ENCODE results near the gene BBS9. TPM values are rescaled to one million over a fixed set of nuclear protein-coding genes. Genes with fewer than 3 reads are reported as not detected.

The BBS9 gene
- total RNA-seq, 1 experiment from 2014 or later, result 4.7 TPM

DNA sequence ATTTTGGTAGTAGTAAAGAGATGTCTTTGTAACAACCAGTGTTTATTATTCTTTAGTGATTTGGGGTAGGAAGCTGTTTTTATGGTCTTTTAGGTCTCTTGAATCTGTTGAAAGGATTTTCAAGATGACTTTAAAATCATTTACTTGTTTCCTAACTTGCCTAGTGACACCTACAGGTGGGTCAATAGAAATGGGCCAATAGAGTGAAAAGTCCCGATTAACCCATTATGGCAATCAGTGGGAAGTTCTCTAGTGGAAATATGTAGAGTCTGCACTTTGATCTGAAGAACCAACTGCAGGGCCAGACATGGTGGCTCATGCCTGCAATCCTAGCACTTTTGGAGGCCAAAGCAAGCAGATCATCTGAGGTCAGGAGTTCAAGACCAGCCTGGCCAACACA lies 401.3 kb downstream of the BBS9 start:
- no peaks in the 10 kb centered on the region for H3K36me3 ChIP-seq (ENCODE audit: control insufficient read depth, insufficient read depth, low read length)
- BruUV-seq (replicated peaks), result no TSS peak
- intact Hi-C loops (cut with micrococcal nuclease; ENCODE audit: unreplicated experiment), result no loop called here
- H3K4me3 ChIP-seq (ENCODE audit: low read depth, low read length), result no peak overlapping the region
- CTCF ChIA-PET, result no interaction called here
- Mint-ChIP-seq H3K27ac (ENCODE audit: unreplicated experiment) (no peak overlapping the region), H3K4me1 (ENCODE audit: low read depth, unreplicated experiment) (peaks cover 16% of the 10 kb centered on the region), H3K9me3 (ENCODE audit: unreplicated experiment) (no peaks in the 10 kb centered on the region), H3K27me3 (ENCODE audit: insufficient read depth, unreplicated experiment) (no peaks in the 10 kb centered on the region), H3K4me3 (ENCODE audit: unreplicated experiment) (no peak overlapping the region), H3K36me3 (ENCODE audit: insufficient read depth, unreplicated experiment) (no peaks in the 10 kb centered on the region)
- no peaks in the 10 kb centered on the region for H3K27me3 ChIP-seq (replicated peaks; ENCODE audit: control insufficient read depth, insufficient read depth, low read length)
- DNase-seq, result no peak
- H3K4me1 ChIP-seq, result 0 out of 2 replicates have a peak, but pooled peaks cover 4% of the 10 kb centered on the region
- TF ChIP-seq, protein P1, sequence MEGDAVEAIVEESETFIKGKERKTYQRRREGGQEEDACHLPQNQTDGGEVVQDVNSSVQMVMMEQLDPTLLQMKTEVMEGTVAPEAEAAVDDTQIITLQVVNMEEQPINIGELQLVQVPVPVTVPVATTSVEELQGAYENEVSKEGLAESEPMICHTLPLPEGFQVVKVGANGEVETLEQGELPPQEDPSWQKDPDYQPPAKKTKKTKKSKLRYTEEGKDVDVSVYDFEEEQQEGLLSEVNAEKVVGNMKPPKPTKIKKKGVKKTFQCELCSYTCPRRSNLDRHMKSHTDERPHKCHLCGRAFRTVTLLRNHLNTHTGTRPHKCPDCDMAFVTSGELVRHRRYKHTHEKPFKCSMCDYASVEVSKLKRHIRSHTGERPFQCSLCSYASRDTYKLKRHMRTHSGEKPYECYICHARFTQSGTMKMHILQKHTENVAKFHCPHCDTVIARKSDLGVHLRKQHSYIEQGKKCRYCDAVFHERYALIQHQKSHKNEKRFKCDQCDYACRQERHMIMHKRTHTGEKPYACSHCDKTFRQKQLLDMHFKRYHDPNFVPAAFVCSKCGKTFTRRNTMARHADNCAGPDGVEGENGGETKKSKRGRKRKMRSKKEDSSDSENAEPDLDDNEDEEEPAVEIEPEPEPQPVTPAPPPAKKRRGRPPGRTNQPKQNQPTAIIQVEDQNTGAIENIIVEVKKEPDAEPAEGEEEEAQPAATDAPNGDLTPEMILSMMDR (IDR thresholded peaks at IDR 0.05; ENCODE audit: insufficient read depth in 1 of 2, low read depth in 1 of 2, low read length in 1 of 2, severe bottlenecking in 1 of 2, unreplicated experiment in 1 of 2), result no peak
- H3K9me3 ChIP-seq, result no peaks in the 10 kb centered on the region
- POLR2A ChIA-PET, result no interaction called here

DNA sequence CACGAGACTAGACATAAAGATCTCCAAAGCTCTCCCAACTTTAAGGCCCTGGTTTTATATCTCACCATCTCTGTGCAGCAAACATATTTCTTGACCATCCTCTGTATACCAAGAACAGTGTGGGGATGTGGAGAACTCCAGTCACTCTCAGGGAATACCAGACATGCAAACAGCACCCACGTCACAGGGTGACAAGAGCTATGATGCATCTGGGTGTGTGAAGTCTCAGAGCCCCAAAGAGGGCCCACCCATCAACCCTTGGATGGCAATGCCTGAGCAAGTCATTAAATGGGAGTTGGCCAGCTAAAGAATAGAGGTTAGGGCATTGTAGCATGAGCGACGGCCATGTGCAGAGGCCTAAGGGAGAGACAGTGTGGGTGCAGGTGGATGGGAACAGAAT lies 402.5 kb downstream of the BBS9 start:
- H3K4me1 ChIP-seq, result 0 out of 2 replicates have a peak, but pooled peaks cover 4% of the 10 kb centered on the region
- H3K4me3 ChIP-seq (ENCODE audit: low read depth, low read length), result no peak overlapping the region
- Mint-ChIP-seq H3K27ac (ENCODE audit: unreplicated experiment) (no peak overlapping the region), H3K36me3 (ENCODE audit: insufficient read depth, unreplicated experiment) (no peaks in the 10 kb centered on the region), H3K4me3 (ENCODE audit: unreplicated experiment) (no peak overlapping the region), H3K9me3 (ENCODE audit: unreplicated experiment) (no peaks in the 10 kb centered on the region), H3K27me3 (ENCODE audit: insufficient read depth, unreplicated experiment) (no peaks in the 10 kb centered on the region), H3K4me1 (ENCODE audit: low read depth, unreplicated experiment) (peaks cover 16% of the 10 kb centered on the region)
- H3K9me3 ChIP-seq, result no peaks in the 10 kb centered on the region
- POLR2A ChIA-PET, result no interaction called here
- H3K27me3 ChIP-seq (replicated peaks; ENCODE audit: control insufficient read depth, insufficient read depth, low read length), result no peaks in the 10 kb centered on the region
- CTCF ChIA-PET, result no interaction called here
- BruUV-seq (replicated peaks), result no TSS peak
- no peaks in the 10 kb centered on the region for H3K36me3 ChIP-seq (ENCODE audit: control insufficient read depth, insufficient read depth, low read length)
- intact Hi-C loops (cut with micrococcal nuclease; ENCODE audit: unreplicated experiment), result no loop called here
- TF ChIP-seq, protein P1 (IDR thresholded peaks at IDR 0.05; ENCODE audit: insufficient read depth in 1 of 2, low read depth in 1 of 2, low read length in 1 of 2, severe bottlenecking in 1 of 2, unreplicated experiment in 1 of 2), result no peak
- no peak for DNase-seq

DNA sequence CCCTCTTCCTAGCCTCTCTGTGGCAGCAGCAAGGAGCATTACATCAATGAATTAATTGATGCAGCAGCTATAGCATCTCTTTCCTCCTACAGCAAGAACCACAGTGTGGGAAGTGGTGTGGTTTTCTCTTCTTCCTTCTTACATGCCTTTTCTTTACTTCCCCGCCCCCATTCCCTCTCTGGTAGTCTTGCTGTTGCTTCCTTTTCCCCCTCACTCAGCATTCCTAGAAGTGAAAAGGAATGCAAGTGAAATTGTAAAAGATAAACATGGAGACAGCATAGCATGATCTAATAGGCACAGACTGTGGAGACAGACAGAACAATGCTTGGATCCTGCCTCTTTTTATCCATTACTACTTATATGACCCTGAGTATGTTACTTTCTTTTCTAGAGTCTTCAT lies 405.5 kb downstream of the BBS9 start:
- CTCF ChIA-PET, result no interaction called here
- no peaks in the 10 kb centered on the region for H3K27me3 Mint-ChIP-seq (ENCODE audit: insufficient read depth, unreplicated experiment)
- Histone ChIP-seq H3K9me3 (peaks cover 2% of the 10 kb centered on the region; the same call in 1 of the 2 replicates), H3K4me1 (0 out of 2 replicates have a peak, but pooled peaks cover 4% of the 10 kb centered on the region), H3K36me3 (ENCODE audit: control insufficient read depth, insufficient read depth, low read length) (no peaks in the 10 kb centered on the region), H3K4me3 (ENCODE audit: low read depth, low read length) (no peak overlapping the region), H3K27me3 (replicated peaks; ENCODE audit: control insufficient read depth, insufficient read depth, low read length) (no peaks in the 10 kb centered on the region)
- DNase-seq, result no peak
- H3K27ac Mint-ChIP-seq (ENCODE audit: unreplicated experiment), result no peak overlapping the region
- TF ChIP-seq, protein P1 (IDR thresholded peaks at IDR 0.05; ENCODE audit: insufficient read depth in 1 of 2, low read depth in 1 of 2, low read length in 1 of 2, severe bottlenecking in 1 of 2, unreplicated experiment in 1 of 2), result no peak
- intact Hi-C loops (cut with micrococcal nuclease; ENCODE audit: unreplicated experiment), result no loop called here
- peaks cover 10% of the 10 kb centered on the region for H3K9me3 Mint-ChIP-seq (ENCODE audit: unreplicated experiment)
- no TSS peak for BruUV-seq (replicated peaks)
- POLR2A ChIA-PET, result no interaction called here
- no peak overlapping the region for H3K4me3 Mint-ChIP-seq (ENCODE audit: unreplicated experiment)
- no peaks in the 10 kb centered on the region for H3K36me3 Mint-ChIP-seq (ENCODE audit: insufficient read depth, unreplicated experiment)
- H3K4me1 Mint-ChIP-seq (ENCODE audit: low read depth, unreplicated experiment), result peaks cover 16% of the 10 kb centered on the region
